ENCODE results near the gene TSC22D2. TPM values are rescaled to one million over a fixed set of nuclear protein-coding genes. Genes with fewer than 3 reads are reported as not detected.

Gene TSC22D2
- polyA plus RNA-seq: 11.9 and 15.3 TPM in 2 replicates
- polyA minus RNA-seq: 16.8 and 25.4 TPM in 2 replicates

DNA sequence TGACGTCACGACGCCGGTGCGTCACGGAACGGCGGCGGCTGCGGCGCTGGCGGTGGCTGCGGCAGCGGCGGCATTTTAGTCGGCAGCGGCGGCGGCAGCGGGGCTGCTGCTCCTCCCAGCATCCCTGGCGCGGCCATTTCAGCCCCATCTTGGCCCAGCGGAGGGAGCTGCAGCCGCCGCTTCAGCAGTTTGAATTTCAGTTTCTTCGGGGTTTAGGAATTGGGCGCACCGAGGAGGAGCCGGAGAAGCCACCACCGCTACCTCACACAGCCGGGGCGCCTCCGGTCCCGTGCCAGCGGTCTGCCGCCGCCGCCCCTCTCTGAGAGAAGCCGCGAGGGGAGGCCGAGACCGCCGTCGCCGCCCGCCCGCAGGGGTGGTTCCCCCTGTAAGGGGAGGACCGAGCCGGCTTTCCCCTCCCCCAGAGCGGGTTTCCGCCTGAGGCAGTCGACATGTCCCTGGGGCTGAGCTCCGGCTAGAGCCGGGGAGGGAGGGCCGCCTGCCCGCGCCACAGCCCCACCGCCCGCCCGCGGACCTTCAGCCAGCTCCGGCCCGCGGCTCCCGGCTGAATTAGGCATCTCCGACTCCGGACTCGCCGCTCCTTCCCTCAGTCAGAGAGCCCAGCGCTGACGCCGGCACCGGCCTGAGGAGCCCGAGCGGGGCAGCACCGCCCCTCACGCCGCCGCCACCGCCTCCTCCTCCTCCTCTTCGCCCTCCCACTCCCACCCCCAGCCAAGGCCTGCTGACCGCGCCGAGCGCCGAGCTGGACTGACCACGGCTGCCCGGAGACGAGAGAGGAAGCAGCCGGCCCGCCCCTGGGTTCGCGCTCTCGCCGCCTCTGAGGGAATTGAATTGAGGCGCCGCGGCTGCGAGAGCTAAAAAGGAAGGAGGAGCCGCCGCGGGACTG lies at the start of gene TSC22D2:
TSC22D2 (plus strand) TSS at position 78 of the 904 bp plus-strand sequence. CDS start 1,053 bp downstream, outside the sequence.
- Histone ChIP-seq H3K36me3 (ENCODE audit: insufficient read depth, low read length) (no peaks in the 10 kb centered on the region), H4K20me1 (ENCODE audit: insufficient read depth) (peaks cover 38% of the 10 kb centered on the region), H3K9me3 (ENCODE audit: low read length) (no peaks in the 10 kb centered on the region), H3F3A (ENCODE audit: insufficient read depth, low read length, poor library complexity, severe bottlenecking) (peaks cover 9% of the 10 kb centered on the region), H3K9me2 (ENCODE audit: insufficient read depth, low read length) (no peaks in the 10 kb centered on the region), H3K9ac (ENCODE audit: low read length) (peak within 1 kb of the TSS; percentile 95), H3K4me3 (ENCODE audit: low read length) (peak within 1 kb of the TSS; percentile 88), H3K79me2 (replicated peaks; ENCODE audit: insufficient read depth, low read length) (peaks cover 34% of the 10 kb centered on the region), H3K4me2 (ENCODE audit: low read length) (peak within 1 kb of the TSS; percentile 80), H3K27me3 (ENCODE audit: insufficient read depth, low read depth, low read length) (no peaks in the 10 kb centered on the region), H2AFZ (ENCODE audit: low read depth, low read length) (peak within 1 kb of the TSS; percentile 74), H3K27ac (ENCODE audit: low read length) (peak within 1 kb of the TSS; percentile 96)
- TF ChIP-seq, protein P1, sequence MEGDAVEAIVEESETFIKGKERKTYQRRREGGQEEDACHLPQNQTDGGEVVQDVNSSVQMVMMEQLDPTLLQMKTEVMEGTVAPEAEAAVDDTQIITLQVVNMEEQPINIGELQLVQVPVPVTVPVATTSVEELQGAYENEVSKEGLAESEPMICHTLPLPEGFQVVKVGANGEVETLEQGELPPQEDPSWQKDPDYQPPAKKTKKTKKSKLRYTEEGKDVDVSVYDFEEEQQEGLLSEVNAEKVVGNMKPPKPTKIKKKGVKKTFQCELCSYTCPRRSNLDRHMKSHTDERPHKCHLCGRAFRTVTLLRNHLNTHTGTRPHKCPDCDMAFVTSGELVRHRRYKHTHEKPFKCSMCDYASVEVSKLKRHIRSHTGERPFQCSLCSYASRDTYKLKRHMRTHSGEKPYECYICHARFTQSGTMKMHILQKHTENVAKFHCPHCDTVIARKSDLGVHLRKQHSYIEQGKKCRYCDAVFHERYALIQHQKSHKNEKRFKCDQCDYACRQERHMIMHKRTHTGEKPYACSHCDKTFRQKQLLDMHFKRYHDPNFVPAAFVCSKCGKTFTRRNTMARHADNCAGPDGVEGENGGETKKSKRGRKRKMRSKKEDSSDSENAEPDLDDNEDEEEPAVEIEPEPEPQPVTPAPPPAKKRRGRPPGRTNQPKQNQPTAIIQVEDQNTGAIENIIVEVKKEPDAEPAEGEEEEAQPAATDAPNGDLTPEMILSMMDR (IDR thresholded peaks at IDR 0.05; ENCODE audit: poor library complexity, severe bottlenecking): peak; percentile 59
- TF ChIP-seq TAF1 (IDR thresholded peaks at IDR 0.05; ENCODE audit: low read depth) (peak; percentile 98), EP300 (conservative IDR thresholded peaks at IDR 0.05; ENCODE audit: poor library complexity, severe bottlenecking) (peak; percentile 32), MXI1 (conservative IDR thresholded peaks at IDR 0.05; ENCODE audit: poor library complexity, severe bottlenecking) (peak; percentile 46), RAD21 (conservative IDR thresholded peaks at IDR 0.05) (peak; percentile 44), REST (IDR thresholded peaks at IDR 0.05; ENCODE audit: borderline replicate concordance) (peak; percentile 93), EZH2 (IDR thresholded peaks at IDR 0.05; ENCODE audit: borderline replicate concordance, insufficient read depth, low read length, poor library complexity, severe bottlenecking) (no peak), SMC3 (conservative IDR thresholded peaks at IDR 0.05; ENCODE audit: poor library complexity) (peak; percentile 51), POLR2AphosphoS5 (IDR thresholded peaks at IDR 0.05) (peak; percentile 96)

GRCh38 chr3:150359381-150359780 lies 48.7 kb upstream of the TSC22D2 start:
- H3K9me3 ChIP-seq (ENCODE audit: low read length): no peaks in the 10 kb centered on the region
- H3F3A ChIP-seq (ENCODE audit: insufficient read depth, low read length, poor library complexity, severe bottlenecking): no peaks in the 10 kb centered on the region
- no peaks in the 10 kb centered on the region for H3K36me3 ChIP-seq (ENCODE audit: insufficient read depth, low read length)
- TF ChIP-seq, protein P1 (IDR thresholded peaks at IDR 0.05; ENCODE audit: poor library complexity, severe bottlenecking): no peak
- TF ChIP-seq SMC3 (conservative IDR thresholded peaks at IDR 0.05; ENCODE audit: poor library complexity) (no peak), REST (IDR thresholded peaks at IDR 0.05; ENCODE audit: borderline replicate concordance) (no peak), RAD21 (conservative IDR thresholded peaks at IDR 0.05) (no peak), EP300 (conservative IDR thresholded peaks at IDR 0.05; ENCODE audit: poor library complexity, severe bottlenecking) (no peak), POLR2AphosphoS5 (IDR thresholded peaks at IDR 0.05) (no peak)
- no peak overlapping the region for H3K4me2 ChIP-seq (ENCODE audit: low read length)
- H3K9ac ChIP-seq (ENCODE audit: low read length): no peak overlapping the region
- no peaks in the 10 kb centered on the region for H3K9me2 ChIP-seq (ENCODE audit: insufficient read depth, low read length)
- H2AFZ ChIP-seq (ENCODE audit: low read depth, low read length): no peak overlapping the region
- H4K20me1 ChIP-seq (ENCODE audit: insufficient read depth): no peaks in the 10 kb centered on the region
- no peaks in the 10 kb centered on the region for H3K79me2 ChIP-seq (replicated peaks; ENCODE audit: insufficient read depth, low read length)
- no peak overlapping the region for H3K4me3 ChIP-seq (ENCODE audit: low read length)
- no peaks in the 10 kb centered on the region for H3K27me3 ChIP-seq (ENCODE audit: insufficient read depth, low read depth, low read length)
- H3K27ac ChIP-seq (ENCODE audit: low read length): no peak overlapping the region
